Endodermal cell (in vitro differentiated cells): ENCODE results near the gene STK11. TPM values are rescaled to one million over a fixed set of nuclear protein-coding genes. Genes with fewer than 3 reads are reported as not detected.

Source experiments
- DNase-seq: peaks from one replicate; pipeline ENCODE4 v3.0.0-alpha.2; 2017
- H3K27ac ChIP-seq: 2 replicates; pipeline ENCODE4 v1.5.1; 2013; ENCODE audit warnings: mild to moderate bottlenecking, low read depth, low read length, moderate library complexity
- H3K27me3 ChIP-seq: 2 replicates; pipeline ENCODE4 v1.6.1; 2013; ENCODE audit warnings: mild to moderate bottlenecking, low read length, moderate library complexity; ENCODE audit not compliant: insufficient read depth, control insufficient read depth, poor library complexity, severe bottlenecking
- H3K36me3 ChIP-seq: 2 replicates; pipeline ENCODE4 v1.7.0; 2013; ENCODE audit warnings: mild to moderate bottlenecking, low read length, moderate library complexity; ENCODE audit not compliant: control insufficient read depth, insufficient read depth
- H3K4me1 ChIP-seq: one replicate; pipeline ENCODE4 v1.7.0; 2013; ENCODE audit warnings: low read length; ENCODE audit not compliant: control insufficient read depth, insufficient read depth
- H3K4me3 ChIP-seq: 2 replicates; pipeline ENCODE4 v1.5.1; 2013; ENCODE audit warnings: mild to moderate bottlenecking, low read length, moderate library complexity
- H3K9ac ChIP-seq: 2 replicates; pipeline ENCODE4 v1.6.1; 2013; ENCODE audit warnings: mild to moderate bottlenecking, low read length, moderate library complexity; ENCODE audit not compliant: poor library complexity, severe bottlenecking; ENCODE audit errors: extremely low read depth
- H3K9me3 ChIP-seq: 2 replicates; pipeline ENCODE4 v1.6.1; 2013; ENCODE audit warnings: mild to moderate bottlenecking, low read length, moderate library complexity; ENCODE audit not compliant: control insufficient read depth
- H3K27ac Mint-ChIP-seq: 2 replicates; pipeline ENCODE4 v1.8.0; 2020; ENCODE audit warnings: mixed read lengths
- H3K27me3 Mint-ChIP-seq: 2 replicates; pipeline ENCODE4 v1.8.0; 2021; ENCODE audit warnings: mild to moderate bottlenecking, mixed read lengths; ENCODE audit not compliant: insufficient read depth
- H3K36me3 Mint-ChIP-seq: 2 replicates; pipeline ENCODE4 v1.8.0; 2020; ENCODE audit warnings: low read depth, mixed read lengths
- H3K4me1 Mint-ChIP-seq: 2 replicates; pipeline ENCODE4 v1.8.0; 2020; ENCODE audit warnings: mixed read lengths
- H3K4me3 Mint-ChIP-seq: 2 replicates; pipeline ENCODE4 v1.8.0; 2020; ENCODE audit warnings: mild to moderate bottlenecking, moderate library complexity, mixed read lengths
- H3K9me3 Mint-ChIP-seq: 2 replicates; pipeline ENCODE4 v1.8.0; 2020; ENCODE audit warnings: mild to moderate bottlenecking, mixed read lengths
- CTCF ChIP-seq: fragments of 200-600 bp; sonication (generic); conservative IDR thresholded peaks from 2 replicates; pipeline ENCODE4 v1.5.0; 2021; ENCODE audit warnings: antibody characterized with exemption, mild to moderate bottlenecking
- WGBS, 2 experiments: methylation state at CpG; one replicate each; pipeline versions ENCODE4 v1.1.5 to v1.1.7; 2013; ENCODE audit warnings: missing lambda C conversion rate in 2 of 2, mixed read lengths in 1 of 2; ENCODE audit not compliant: insufficient coverage in 1 of 2, insufficient read length in 1 of 2; 5-methylcytosine and 5-hydroxymethylcytosine counted together
- total RNA-seq, 2 donors: library from RNA; stranded (reverse); fragmentation: NEBNext Ultra II Directional in 1 of 2; extraction: Animal tissue kit (Norgen Biotek cat#: 25700) in 1 of 2; gene quantifications; 2 replicates in 1 of 2; 3 replicates in 1 of 2; pipeline ENCODE4 v1.2.1, GENCODE V29; 2021

STK11 gene
- total RNA-seq, 2 donors from 2014 or later, result 78.8 to 81.4 TPM

DNA sequence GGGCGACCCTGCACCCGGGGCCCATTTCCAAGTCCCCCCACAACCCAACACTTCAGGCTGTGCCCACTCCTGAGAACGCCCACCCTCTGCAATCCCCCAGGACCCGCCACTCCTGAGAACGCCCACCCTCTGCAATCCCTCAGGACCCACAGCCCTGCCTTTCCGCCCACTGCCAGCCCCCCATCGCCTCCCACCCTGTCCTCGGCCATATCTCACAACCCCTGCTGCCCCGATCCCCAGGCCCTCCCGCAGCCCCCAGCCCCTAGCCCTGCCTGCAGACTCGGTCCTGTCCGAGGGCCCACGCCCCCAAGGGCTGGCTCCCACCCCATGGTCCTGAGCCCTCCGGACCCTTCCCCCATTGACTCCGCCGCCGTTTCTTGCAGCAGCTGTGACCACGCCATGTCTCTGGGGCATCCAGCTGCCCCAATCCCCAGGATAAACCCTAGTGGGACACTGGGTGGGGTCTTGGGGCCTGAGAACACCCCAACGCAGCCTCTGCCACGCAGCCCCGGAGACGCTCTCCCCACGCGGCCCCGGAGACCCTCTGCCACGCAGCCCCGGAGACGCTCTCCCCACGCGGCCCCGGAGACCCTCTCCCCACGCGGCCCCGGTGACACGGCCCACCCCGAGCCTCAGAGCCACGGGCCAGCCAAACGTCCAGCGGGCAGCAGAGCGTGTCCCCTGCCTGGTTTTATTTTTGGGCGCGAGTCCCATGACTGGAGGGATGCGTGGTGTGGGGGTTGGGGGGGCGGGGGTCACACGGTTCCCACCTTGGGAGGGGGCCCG lies 48.6 kb upstream of the STK11 start:
- H3K9me3 Mint-ChIP-seq, result no peaks in the 10 kb centered on the region
- no peak overlapping the region for H3K4me3 ChIP-seq
- DNase-seq, result no peak
- no peak overlapping the region for H3K9ac ChIP-seq
- H3K27ac Mint-ChIP-seq, result no peak overlapping the region
- H3K27me3 Mint-ChIP-seq, result no peaks in the 10 kb centered on the region
- H3K27me3 ChIP-seq, result no peaks in the 10 kb centered on the region
- peaks cover 8% of the 10 kb centered on the region for H3K36me3 ChIP-seq
- peaks cover 9% of the 10 kb centered on the region for H3K36me3 Mint-ChIP-seq
- H3K9me3 ChIP-seq, result no peaks in the 10 kb centered on the region
- no peak overlapping the region for H3K4me3 Mint-ChIP-seq
- TF ChIP-seq CTCF, result no peak
- no peaks in the 10 kb centered on the region for H3K4me1 Mint-ChIP-seq
- H3K27ac ChIP-seq, result no peak overlapping the region
- no peaks in the 10 kb centered on the region for H3K4me1 ChIP-seq
- 95% methylated on average over 28 to 46 of the region's 46 CpGs for WGBS, 2 experiments

DNA sequence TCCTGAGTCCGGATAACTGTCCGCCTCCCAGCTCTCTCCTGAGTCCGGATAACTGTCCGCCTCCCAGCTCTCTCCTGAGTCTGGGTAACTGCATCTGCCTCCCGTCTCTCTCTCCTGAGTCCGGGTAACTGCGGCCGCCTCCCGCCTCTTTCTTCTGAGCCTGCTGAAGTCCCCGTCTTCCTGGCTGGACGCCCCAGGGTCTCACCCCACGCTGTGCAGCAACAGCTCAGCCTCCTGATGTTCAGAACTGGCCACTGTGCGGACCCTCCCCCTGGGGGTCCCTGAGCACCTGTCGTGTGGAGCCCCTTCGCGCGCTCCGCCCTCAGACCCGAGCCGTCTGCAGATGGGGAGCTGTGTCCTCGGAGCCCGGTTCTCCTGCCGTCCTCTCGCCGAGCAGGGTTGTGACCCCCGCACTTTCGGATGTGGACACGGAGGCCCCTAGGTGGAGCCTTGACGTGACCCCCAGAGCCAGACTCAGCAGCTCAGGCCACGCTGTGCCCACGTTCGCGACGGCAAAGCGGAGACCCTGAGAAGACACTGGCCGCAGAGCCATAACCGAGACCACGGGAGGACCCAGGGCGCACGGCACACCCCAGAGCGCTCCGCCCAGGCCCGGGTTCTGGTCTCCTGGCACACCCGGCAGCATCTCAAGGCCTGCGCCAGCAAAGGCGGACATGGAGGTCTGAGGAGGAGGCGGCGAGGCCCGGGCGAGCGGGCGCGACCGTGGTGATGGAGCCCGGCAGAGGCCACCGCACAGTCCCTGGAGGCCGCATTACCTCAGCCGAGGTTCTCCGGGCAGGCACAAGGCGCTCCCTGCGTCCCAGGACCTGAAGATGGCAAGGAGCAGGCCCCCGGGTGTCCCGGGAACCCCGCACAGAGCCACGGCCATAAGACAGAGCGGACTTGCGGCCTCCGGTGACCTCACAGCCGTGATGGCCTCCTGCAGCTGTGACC lies 47.4 kb upstream of the STK11 start:
- H3K9me3 Mint-ChIP-seq, result no peaks in the 10 kb centered on the region
- no peaks in the 10 kb centered on the region for H3K27me3 ChIP-seq
- DNase-seq, result no peak
- no peak overlapping the region for H3K27ac ChIP-seq
- TF ChIP-seq CTCF, result no peak
- H3K9ac ChIP-seq, result no peak overlapping the region
- no peak overlapping the region for H3K4me3 Mint-ChIP-seq
- H3K36me3 Mint-ChIP-seq, result peaks cover 7% of the 10 kb centered on the region
- no peak overlapping the region for H3K4me3 ChIP-seq
- no peaks in the 10 kb centered on the region for H3K4me1 Mint-ChIP-seq
- H3K27ac Mint-ChIP-seq, result no peak overlapping the region
- no peaks in the 10 kb centered on the region for H3K27me3 Mint-ChIP-seq
- no peaks in the 10 kb centered on the region for H3K36me3 ChIP-seq
- H3K4me1 ChIP-seq, result no peaks in the 10 kb centered on the region
- 95 to 96% methylated on average over 52 to 69 of the region's 69 CpGs for WGBS, 2 experiments
- H3K9me3 ChIP-seq, result no peaks in the 10 kb centered on the region

- Histone ChIP-seq H3K4me1 (no peaks in the 10 kb centered on the region), H3K9ac (no peak overlapping the region), H3K36me3 (no peaks in the 10 kb centered on the region), H3K27ac (no peak overlapping the region), H3K27me3 (no peaks in the 10 kb centered on the region), H3K9me3 (no peaks in the 10 kb centered on the region), H3K4me3 (no peak overlapping the region)
- H3K27ac Mint-ChIP-seq, result no peak overlapping the region
- peaks cover 2% of the 10 kb centered on the region for H3K36me3 Mint-ChIP-seq
- no peak overlapping the region for H3K4me3 Mint-ChIP-seq
- DNase-seq, result no peak
- TF ChIP-seq CTCF, result no peak
- no peaks in the 10 kb centered on the region for H3K9me3 Mint-ChIP-seq
- H3K27me3 Mint-ChIP-seq, result no peaks in the 10 kb centered on the region
- 92 to 96% methylated on average over 19 to 32 of the region's 32 CpGs for WGBS, 2 experiments
- no peaks in the 10 kb centered on the region for H3K4me1 Mint-ChIP-seq
Observed at GRCh38 chr19:1158885-1159448, 46.6 kb upstream of the STK11 start.
